SU-DHL-6 (cell line): Measurements from ENCODE around the gene SYNGR4.

Experiments
- H2AFZ ChIP-seq: fragments of 200-600 bp; sonication (generic); 2 replicates; pipeline ENCODE4 v1.6.1; 2014; ENCODE audit warnings: low read depth, mild to moderate bottlenecking, moderate library complexity, mixed read lengths, antibody characterized with exemption, low read length; ENCODE audit not compliant: severe bottlenecking
- H3F3A ChIP-seq: fragments of 200-600 bp; shearing (Covaris generic); 2 replicates; pipeline ENCODE4 v1.6.0; 2016; ENCODE audit warnings: antibody characterized with exemption, mild to moderate bottlenecking; ENCODE audit not compliant: insufficient read depth
- H3K27ac ChIP-seq: fragments of 200-600 bp; sonication (generic); 2 replicates; pipeline ENCODE4 v1.5.1; 2016; ENCODE audit warnings: low read depth, mild to moderate bottlenecking, low read length, moderate library complexity, mixed read lengths
- H3K27me3 ChIP-seq: fragments of 200-600 bp; sonication (generic), shearing (Covaris generic); 2 replicates; pipeline ENCODE4 v1.6.0; 2014; ENCODE audit warnings: mild to moderate bottlenecking, low read length
- H3K36me3 ChIP-seq: fragments of 200-600 bp; sonication (generic); 2 replicates; pipeline ENCODE4 v1.6.1; 2014; ENCODE audit warnings: mild to moderate bottlenecking, low read length, mixed read lengths
- H3K4me2 ChIP-seq: fragments of 300-600, 200-600 bp; shearing (Covaris generic), sonication (generic); 2 replicates; pipeline ENCODE4 v1.6.0; 2014; ENCODE audit warnings: low read length, low read depth, mild to moderate bottlenecking; ENCODE audit not compliant: poor library complexity, severe bottlenecking
- H3K4me3 ChIP-seq: fragments of 200-600 bp; sonication (generic); 2 replicates; pipeline ENCODE4 v1.5.1; 2014; ENCODE audit warnings: antibody characterized with exemption, low read length, mild to moderate bottlenecking, mixed read lengths; ENCODE audit not compliant: insufficient read depth, poor library complexity, severe bottlenecking
- H3K79me2 ChIP-seq: fragments of 200-600 bp; sonication (generic); 2 replicates; pipeline ENCODE4 v1.6.1; 2014; ENCODE audit warnings: mild to moderate bottlenecking, low read length, moderate library complexity; ENCODE audit not compliant: insufficient read depth
- H3K9ac ChIP-seq: fragments of 200-600 bp; sonication (generic); 2 replicates; pipeline ENCODE4 v1.7.0; 2014; ENCODE audit warnings: mild to moderate bottlenecking, low read length
- H3K9me2 ChIP-seq: fragments of 200-600 bp; sonication (generic); replicated peaks from 2 replicates; pipeline ENCODE4 v1.6.1; 2014; ENCODE audit warnings: low read length; ENCODE audit not compliant: insufficient read depth
- H3K9me3 ChIP-seq: fragments of 200-600 bp; sonication (generic); 2 replicates; pipeline ENCODE4 v1.6.1; 2014; ENCODE audit warnings: low read length, mixed read lengths; ENCODE audit not compliant: insufficient read depth
- H4K20me1 ChIP-seq: fragments of 200-600 bp; sonication (generic); 2 replicates; pipeline ENCODE4 v1.6.1; 2014; ENCODE audit warnings: low read depth, mild to moderate bottlenecking, antibody characterized with exemption, low read length, moderate library complexity, mixed read lengths
- CTCF ChIP-seq: fragments of 200-600 bp; sonication (generic); IDR thresholded peaks from one replicate; pipeline ENCODE4 v1.5.1; 2017; ENCODE audit warnings: antibody characterized with exemption, mild to moderate bottlenecking, low read length, moderate library complexity; ENCODE audit not compliant: insufficient read depth, poor library complexity, severe bottlenecking
- EZH2phosphoT487 ChIP-seq: fragments of 200-600 bp; sonication (generic), shearing (Covaris generic); conservative IDR thresholded peaks from 2 replicates; pipeline ENCODE4 v1.6.1; 2018; ENCODE audit warnings: mild to moderate bottlenecking, antibody characterized with exemption, low read length, moderate library complexity, mixed read lengths

The SYNGR4 gene

GRCh38 chr19:48417421-48417820, 53.3 kb downstream of the SYNGR4 start:
- no peaks in the 10 kb centered on the region for H3K36me3 ChIP-seq
- H3K9ac ChIP-seq: no peak overlapping the region
- H3K79me2 ChIP-seq: no peaks in the 10 kb centered on the region
- H3K27me3 ChIP-seq: no peaks in the 10 kb centered on the region
- H3K9me3 ChIP-seq: no peaks in the 10 kb centered on the region
- H3F3A ChIP-seq: no peaks in the 10 kb centered on the region
- no peak overlapping the region for H3K4me2 ChIP-seq
- no peaks in the 10 kb centered on the region for H3K9me2 ChIP-seq
- H3K27ac ChIP-seq: no peak overlapping the region
- no peaks in the 10 kb centered on the region for H4K20me1 ChIP-seq
- H3K4me3 ChIP-seq: no peak overlapping the region
- TF ChIP-seq CTCF (no peak), EZH2phosphoT487 (no peak)
- no peak overlapping the region for H2AFZ ChIP-seq

GRCh38 chr19:48418317-48419064, 54.3 kb downstream of the SYNGR4 start:
- H3K4me2 ChIP-seq: peak overlapping the region; percentile 49
- peak overlapping the region; percentile 42; the same call in 1 of the 2 replicates for H3K9ac ChIP-seq

GRCh38 chr19:48419158-48419920, 55.2 kb downstream of the SYNGR4 start:
- Histone ChIP-seq H3K9me3 (no peaks in the 10 kb centered on the region), H3K9me2 (no peaks in the 10 kb centered on the region), H3K4me2 (peak overlapping the region; percentile 49), H3K36me3 (no peaks in the 10 kb centered on the region), H3F3A (no peaks in the 10 kb centered on the region), H3K27me3 (no peaks in the 10 kb centered on the region), H2AFZ (peak overlapping the region; percentile 98), H3K9ac (peak overlapping the region; percentile 42; the same call in 1 of the 2 replicates), H3K79me2 (no peaks in the 10 kb centered on the region), H3K4me3 (peak overlapping the region; percentile 48), H3K27ac (no peak overlapping the region), H4K20me1 (no peaks in the 10 kb centered on the region)
- TF ChIP-seq CTCF (no peak), EZH2phosphoT487 (no peak)

More at GRCh38 chr19:48418317-48419064, 54.3 kb downstream of the SYNGR4 start:
- no peaks in the 10 kb centered on the region for H3K36me3 ChIP-seq
- H4K20me1 ChIP-seq: no peaks in the 10 kb centered on the region
- H3F3A ChIP-seq: no peaks in the 10 kb centered on the region
- H3K9me3 ChIP-seq: no peaks in the 10 kb centered on the region
- H3K27ac ChIP-seq: no peak overlapping the region
- no peaks in the 10 kb centered on the region for H3K27me3 ChIP-seq
- no peak overlapping the region for H3K4me3 ChIP-seq
- TF ChIP-seq EZH2phosphoT487 (no peak), CTCF (no peak)
- H3K79me2 ChIP-seq: no peaks in the 10 kb centered on the region
- H2AFZ ChIP-seq: peak overlapping the region; percentile 98
- H3K9me2 ChIP-seq: no peaks in the 10 kb centered on the region
